ENCODE results near the gene PRSS1. TPM values are rescaled to one million over a fixed set of nuclear protein-coding genes. Genes with fewer than 3 reads are reported as not detected.
"Not testable (repeated sequence)": the region's sequence is repeated elsewhere in the genome, so short reads cannot be mapped to it uniquely, and the experiment has no call there.

PRSS1 gene
- total and polyA plus RNA-seq, 2 donors (not counting 1 experiment from before 2014, with no cell fraction given) = not detected

- WGBS (ENCODE audit: insufficient coverage) = 88% methylated on average over 2 of the region's 3 CpGs
- H3K9me3 ChIP-seq (ENCODE audit: control extremely low read depth in 1 of 3, control insufficient read depth in 2 of 3, insufficient read depth in 1 of 3, low read length in 2 of 3) = no peaks in the 10 kb centered on the region
- intact Hi-C loops (cut with micrococcal nuclease) = no loop called here
- H3K9me3 Mint-ChIP-seq (ENCODE audit: insufficient read depth) = no peaks in the 10 kb centered on the region
- no peaks in the 10 kb centered on the region for H3K79me2 ChIP-seq (ENCODE audit: control insufficient read depth, insufficient read depth, low read length)
- H3K4me3 ChIP-seq (ENCODE audit: control extremely low read depth in 1 of 5, extremely low read depth in 1 of 5, insufficient read depth in 1 of 5, low read depth in 2 of 5, low read length in 4 of 5) = no peak overlapping the region
- peaks cover 0 to 4% (median 0%) of the 10 kb centered on the region in 4 experiments for H3K27me3 ChIP-seq (replicated peaks in 1 of 4; ENCODE audit: control extremely low read depth in 1 of 4, control insufficient read depth in 3 of 4, insufficient read depth in 4 of 4, low read length in 3 of 4)
- CTCF ChIA-PET = no interaction called here
- H4K20me1 ChIP-seq (ENCODE audit: control insufficient read depth, insufficient read depth, low read length, poor library complexity, severe bottlenecking) = no peaks in the 10 kb centered on the region
- no peak for TF ChIP-seq EZH2 (IDR thresholded peaks at IDR 0.05; ENCODE audit: borderline replicate concordance, insufficient read depth, low read depth, low read length, poor library complexity, severe bottlenecking)
- no peak for TF ChIP-seq CTCF (IDR thresholded peaks at IDR 0.05)
- H3K27ac Mint-ChIP-seq = no peak overlapping the region
- no peaks in the 10 kb centered on the region for H3K36me3 ChIP-seq (replicated peaks in 1 of 2; ENCODE audit: control extremely low read depth in 1 of 2, control insufficient read depth in 1 of 2, extremely low read depth in 1 of 2, insufficient read depth in 2 of 2, low read length in 1 of 2)
- H3K4me1 ChIP-seq (ENCODE audit: control insufficient read depth in 2 of 2, insufficient read depth in 2 of 2, low read length in 2 of 2) = peaks cover 5% of the 10 kb centered on the region in 2 donors
- H3K4me2 ChIP-seq (replicated peaks; ENCODE audit: low read depth, low read length, poor library complexity, severe bottlenecking) = no peak overlapping the region
- ATAC-seq (ENCODE audit: low read depth) (no peak), DNase-seq (no peak)
- H3K9ac ChIP-seq (ENCODE audit: low read length) = no peak overlapping the region
- no peak overlapping the region for H3K27ac ChIP-seq (ENCODE audit: low read length in 2 of 2)
- H3K4me3 Mint-ChIP-seq = no peak overlapping the region
- H3K27me3 Mint-ChIP-seq = peaks cover 10% of the 10 kb centered on the region
- no peak overlapping the region for H2AFZ ChIP-seq (ENCODE audit: insufficient read depth, low read depth, low read length, poor library complexity, severe bottlenecking)
- H3K4me1 Mint-ChIP-seq = peaks cover 9% of the 10 kb centered on the region
- POLR2A ChIA-PET = no interaction called here
Measured at GRCh38 chr7:142746264-142746663, 3.0 kb upstream of the PRSS1 start.

- H3K4me1 Mint-ChIP-seq; H3K9me3 ChIP-seq (ENCODE audit: control extremely low read depth in 1 of 3, control insufficient read depth in 2 of 3, insufficient read depth in 1 of 3, low read length in 2 of 3); H4K20me1 ChIP-seq (ENCODE audit: control insufficient read depth, insufficient read depth, low read length, poor library complexity, severe bottlenecking); H3K4me3 Mint-ChIP-seq; CTCF ChIA-PET; H3K27me3 Mint-ChIP-seq; DNase-seq; H3K27me3 ChIP-seq (replicated peaks in 1 of 4; ENCODE audit: control extremely low read depth in 1 of 4, control insufficient read depth in 3 of 4, insufficient read depth in 4 of 4, low read length in 3 of 4); H3K4me2 ChIP-seq (replicated peaks; ENCODE audit: low read depth, low read length, poor library complexity, severe bottlenecking); H3K27ac Mint-ChIP-seq; H3K36me3 ChIP-seq (replicated peaks in 1 of 2; ENCODE audit: control extremely low read depth in 1 of 2, control insufficient read depth in 1 of 2, extremely low read depth in 1 of 2, insufficient read depth in 2 of 2, low read length in 1 of 2); H3K79me2 ChIP-seq (ENCODE audit: control insufficient read depth, insufficient read depth, low read length); intact Hi-C loops (cut with micrococcal nuclease); H3K9ac ChIP-seq (ENCODE audit: low read length); H3K27ac ChIP-seq (ENCODE audit: low read length in 2 of 2); POLR2A ChIA-PET; ATAC-seq (ENCODE audit: low read depth); H3K4me3 ChIP-seq (ENCODE audit: control extremely low read depth in 1 of 5, extremely low read depth in 1 of 5, insufficient read depth in 1 of 5, low read depth in 2 of 5, low read length in 4 of 5); H3K4me1 ChIP-seq (ENCODE audit: control insufficient read depth in 2 of 2, insufficient read depth in 2 of 2, low read length in 2 of 2); H3K9me3 Mint-ChIP-seq (ENCODE audit: insufficient read depth); H2AFZ ChIP-seq (ENCODE audit: insufficient read depth, low read depth, low read length, poor library complexity, severe bottlenecking): not testable (repeated sequence)
- 100% methylated on average over 1 of the region's 2 CpGs for WGBS (ENCODE audit: insufficient coverage)
Measured at GRCh38 chr7:142748410-142748809, 862 bp upstream of the PRSS1 start.

Data from B cell (primary cell).